ENCODE measurements around the gene DSG4.

DNA sequence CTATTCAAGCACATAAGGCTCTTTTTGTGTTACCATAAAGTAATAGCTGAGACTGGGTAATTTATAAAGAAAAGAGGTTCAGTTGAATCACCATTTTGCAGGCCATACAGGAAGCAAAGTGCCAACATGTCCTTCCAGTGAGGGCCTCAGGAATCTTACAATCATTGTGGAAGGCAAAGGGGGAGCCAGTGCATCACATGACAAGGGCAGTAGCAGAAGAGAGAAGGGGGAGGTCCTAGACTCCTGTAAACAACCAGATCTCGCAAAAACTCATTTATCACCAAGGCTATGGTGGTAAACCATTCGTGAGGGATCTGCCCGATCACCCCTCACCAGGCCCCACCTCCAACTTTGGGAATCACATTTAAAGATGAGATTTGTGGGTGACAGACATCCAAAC is 16.7 kb downstream of the DSG4 start:
- TF ChIP-seq, protein P1, sequence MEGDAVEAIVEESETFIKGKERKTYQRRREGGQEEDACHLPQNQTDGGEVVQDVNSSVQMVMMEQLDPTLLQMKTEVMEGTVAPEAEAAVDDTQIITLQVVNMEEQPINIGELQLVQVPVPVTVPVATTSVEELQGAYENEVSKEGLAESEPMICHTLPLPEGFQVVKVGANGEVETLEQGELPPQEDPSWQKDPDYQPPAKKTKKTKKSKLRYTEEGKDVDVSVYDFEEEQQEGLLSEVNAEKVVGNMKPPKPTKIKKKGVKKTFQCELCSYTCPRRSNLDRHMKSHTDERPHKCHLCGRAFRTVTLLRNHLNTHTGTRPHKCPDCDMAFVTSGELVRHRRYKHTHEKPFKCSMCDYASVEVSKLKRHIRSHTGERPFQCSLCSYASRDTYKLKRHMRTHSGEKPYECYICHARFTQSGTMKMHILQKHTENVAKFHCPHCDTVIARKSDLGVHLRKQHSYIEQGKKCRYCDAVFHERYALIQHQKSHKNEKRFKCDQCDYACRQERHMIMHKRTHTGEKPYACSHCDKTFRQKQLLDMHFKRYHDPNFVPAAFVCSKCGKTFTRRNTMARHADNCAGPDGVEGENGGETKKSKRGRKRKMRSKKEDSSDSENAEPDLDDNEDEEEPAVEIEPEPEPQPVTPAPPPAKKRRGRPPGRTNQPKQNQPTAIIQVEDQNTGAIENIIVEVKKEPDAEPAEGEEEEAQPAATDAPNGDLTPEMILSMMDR (conservative IDR thresholded peaks at IDR 0.05; ENCODE audit: low read depth, low read length) = no peak
- no peak for TF ChIP-seq EZH2 (IDR thresholded peaks at IDR 0.05; ENCODE audit: borderline replicate concordance, low read depth, low read length, poor library complexity, severe bottlenecking)

All from A673 (cell line).